ENCODE results near the gene AP3S2. TPM values are rescaled to one million over a fixed set of nuclear protein-coding genes. Genes with fewer than 3 reads are reported as not detected.

AP3S2 gene
- total and polyA plus RNA-seq, 2 of the 8 experiments (the other 6 are each of a cell fraction or from before 2014, with no cell fraction given), result 19.2 to 45.4 TPM

DNA sequence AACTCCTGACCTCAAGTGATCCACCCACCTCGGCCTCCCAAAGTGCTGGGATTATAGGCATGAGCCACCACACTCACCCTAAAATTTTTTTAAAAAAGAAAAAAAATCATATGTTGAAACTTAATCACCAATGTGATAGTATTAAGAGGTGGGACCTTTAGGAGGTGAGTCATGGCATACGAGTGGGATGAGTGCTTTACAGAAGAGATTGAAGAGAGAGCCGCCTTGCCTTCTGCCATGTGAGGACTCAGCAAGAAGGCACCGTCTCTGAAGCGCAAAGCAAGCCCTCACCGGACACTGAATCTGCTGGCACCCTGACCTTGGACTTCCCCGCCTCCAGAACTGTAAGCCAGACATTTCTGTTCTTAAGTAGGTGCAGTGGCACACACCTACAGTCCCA, 13.5 kb upstream of the AP3S2 start:
- Histone ChIP-seq H3K14ac (ENCODE audit: insufficient read length) (no peak overlapping the region), H2AK5ac (ENCODE audit: low read depth, low read length) (no peak overlapping the region), H3K27me3 (replicated peaks in 1 of 4; ENCODE audit: control insufficient read depth in 3 of 4, extremely low read depth in 1 of 4, insufficient read depth in 3 of 4, low read length in 3 of 4) (0 out of 7 replicates have a peak, but pooled peaks cover 0 to 4% (median 2%) of the 10 kb centered on the region in 4 experiments), H2AFZ (ENCODE audit: low read length) (no peak overlapping the region), H3K4ac (replicated peaks; ENCODE audit: insufficient read length, low read depth, low read length) (no peak overlapping the region), H4K20me1 (replicated peaks in 1 of 2; ENCODE audit: control insufficient read depth in 1 of 2, insufficient read depth in 2 of 2, low read length in 2 of 2) (no peaks in the 10 kb centered on the region), H3K23me2 (ENCODE audit: low read depth, low read length) (peaks cover 3% of the 10 kb centered on the region; the same call in 1 of the 2 replicates), H3K79me2 (ENCODE audit: control insufficient read depth in 1 of 2, insufficient read depth in 2 of 2, low read length in 2 of 2) (no peaks in the 10 kb centered on the region), H2BK12ac (ENCODE audit: low read depth, low read length) (no peak overlapping the region), H3K4me3 (ENCODE audit: extremely low read depth in 1 of 4, insufficient read depth in 2 of 4, low read depth in 3 of 4, low read length in 4 of 4) (no peak overlapping the region), H3K27ac (ENCODE audit: low read depth, low read length) (no peak overlapping the region), H4K8ac (ENCODE audit: extremely low read depth, insufficient read depth, low read length) (no peak overlapping the region), H3K79me1 (ENCODE audit: low read depth, low read length) (no peaks in the 10 kb centered on the region), H3K9ac (replicated peaks in 1 of 4; ENCODE audit: extremely low read depth in 1 of 4, low read depth in 3 of 4, low read length in 3 of 4) (no peak overlapping the region), H4K91ac (replicated peaks; ENCODE audit: insufficient read length, low read length) (no peak overlapping the region), H3K18ac (ENCODE audit: extremely low read depth, low read length) (no peak overlapping the region), H2BK15ac (ENCODE audit: low read length) (no peak overlapping the region), H3K4me1 (replicated peaks in 1 of 4; ENCODE audit: control insufficient read depth in 3 of 4, insufficient read depth in 4 of 4, low read length in 3 of 4) (peaks cover 0 to 2% (median 0%) of the 10 kb centered on the region in 4 experiments; a peak in 1 of 7 replicates), H2BK20ac (ENCODE audit: low read length) (no peak overlapping the region), H3K23ac (ENCODE audit: insufficient read length) (no peak overlapping the region), H3K36me3 (ENCODE audit: control insufficient read depth in 2 of 4, insufficient read depth in 4 of 4, low read length in 3 of 4) (no peaks in the 10 kb centered on the region), H2BK120ac (replicated peaks; ENCODE audit: low read depth, low read length) (no peak overlapping the region), H4K5ac (ENCODE audit: insufficient read length, low read depth, low read length) (no peak overlapping the region), H3K9me3 (ENCODE audit: insufficient read depth in 2 of 2, low read depth in 1 of 2, low read length in 1 of 2) (no peaks in the 10 kb centered on the region), H3K56ac (replicated peaks; ENCODE audit: insufficient read length, low read depth, low read length) (no peak overlapping the region), H2BK5ac (ENCODE audit: low read depth, low read length) (no peak overlapping the region), H3K4me2 (ENCODE audit: insufficient read depth in 1 of 2, low read depth in 2 of 2, low read length in 2 of 2) (no peak overlapping the region)
- ChIA-PET POLR2A (ENCODE audit: partially characterized antibody) (interaction anchor here (2.3 kb wide), 1 partner anchor 13 kb away, joined by 7 read pairs; the partner anchor contains the start of gene AP3S2), CTCF (ENCODE audit: partially characterized antibody) (interaction anchor here (1.0 kb wide), 1 partner anchor 9 kb away, joined by 4 read pairs; no protein-coding TSS in a partner anchor)
- no peak for TF ChIP-seq TAF1 (IDR thresholded peaks at IDR 0.05; ENCODE audit: low read depth, low read length)
- no peak for TF ChIP-seq CHD2 (IDR thresholded peaks at IDR 0.05; ENCODE audit: low read length)
- TF ChIP-seq CHD1 (IDR thresholded peaks at IDR 0.05; ENCODE audit: low read depth, low read length), result no peak
- TF ChIP-seq EGR1 (IDR thresholded peaks at IDR 0.05; ENCODE audit: borderline replicate concordance, low read depth, low read length), result no peak
- no peak for TF ChIP-seq KDM4A (IDR thresholded peaks at IDR 0.05; ENCODE audit: low read depth, low read length, severe bottlenecking)
- no peak for TF ChIP-seq POU5F1 (IDR thresholded peaks at IDR 0.05; ENCODE audit: low read depth, low read length)
- no peak for TF ChIP-seq POLR2AphosphoS5 (IDR thresholded peaks at IDR 0.05; ENCODE audit: low read depth, low read length)
- TF ChIP-seq CBX8 (IDR thresholded peaks at IDR 0.05; ENCODE audit: borderline replicate concordance, low read depth, low read length), result no peak
- TF ChIP-seq EZH2 (IDR thresholded peaks at IDR 0.05; ENCODE audit: low read depth, low read length, severe bottlenecking), result no peak
- no peak for TF ChIP-seq SRF (IDR thresholded peaks at IDR 0.05; ENCODE audit: low read depth, low read length)
- TF ChIP-seq TEAD4 (IDR thresholded peaks at IDR 0.05; ENCODE audit: low read depth, low read length), result no peak
- TF ChIP-seq TBP (IDR thresholded peaks at IDR 0.05; ENCODE audit: low read depth, low read length), result no peak
- 86% methylated on average over 7 of the region's 7 CpGs; no CpG with 5 or more reads in 1 of the 2 experiments for WGBS, 2 experiments (ENCODE audit: extremely low coverage in 1 of 2, insufficient coverage in 1 of 2, insufficient read length in 1 of 2, insufficient replicate concordance in 2 of 2, low coverage in 1 of 2, low lambda C conversion rate in 2 of 2, missing lambda C conversion rate in 1 of 2)
- no peak for DNase-seq (ENCODE audit: low read depth in 1 of 2, low spot score in 2 of 2)
- no peak for FAIRE-seq
